ENCODE measurements around the gene NAV2. TPM values are rescaled to one million over a fixed set of nuclear protein-coding genes. Genes with fewer than 3 reads are reported as not detected.

The NAV2 gene
- total and polyA plus RNA-seq, 2 experiments from 2014 or later = 26.0 to 45.0 TPM

- H3K4me3 Mint-ChIP-seq = no peak overlapping the region
Observed at GRCh38 chr11:19933801-19934488, 221.3 kb downstream of the NAV2 start.

GRCh38 chr11:19934828-19935259, 222.2 kb downstream of the NAV2 start:
- no peaks in the 10 kb centered on the region for H3K9me2 ChIP-seq (ENCODE audit: insufficient read depth)
- Mint-ChIP-seq H3K27ac (peak overlapping the region; percentile 79; the same call in 1 of the 2 replicates), H3K4me3 (no peak overlapping the region), H3K9me3 (no peaks in the 10 kb centered on the region), H3K36me3 (ENCODE audit: low read depth) (peaks cover 24% of the 10 kb centered on the region), H3K4me1 (peaks cover 18% of the 10 kb centered on the region), H3K27me3 (ENCODE audit: insufficient read depth, low read depth, poor library complexity) (peaks cover 2% of the 10 kb centered on the region)
- H3K4me2 ChIP-seq = no peak overlapping the region
- H3K79me2 ChIP-seq (replicated peaks; ENCODE audit: insufficient read depth) = no peaks in the 10 kb centered on the region
- 0 out of 2 replicates have a peak, but pooled peaks cover 5% of the 10 kb centered on the region for H3K4me1 ChIP-seq (ENCODE audit: insufficient read depth)
- 0 out of 2 replicates have a peak, but pooled peaks cover 4% of the 10 kb centered on the region for H4K20me1 ChIP-seq (replicated peaks; ENCODE audit: insufficient read depth)
- H3K36me3 ChIP-seq (ENCODE audit: insufficient read depth) = 0 out of 2 replicates have a peak, but pooled peaks cover 6% of the 10 kb centered on the region
- H3K27me3 ChIP-seq (ENCODE audit: insufficient read depth) = no peaks in the 10 kb centered on the region
- H3K4me3 ChIP-seq = no peak overlapping the region
- DNase-seq (ENCODE audit: low spot score) = no peak
- no peak overlapping the region for H2AFZ ChIP-seq
- H3F3A ChIP-seq (replicated peaks; ENCODE audit: low read depth) = 0 out of 2 replicates have a peak, but pooled peaks cover 3% of the 10 kb centered on the region
- ATAC-seq = peak; percentile 10; the same call in 2 of the 3 replicates
- H3K27ac ChIP-seq (ENCODE audit: low read depth) = no peak overlapping the region; the same call in 1 of the 2 replicates
- TF ChIP-seq STAT1 (IDR thresholded peaks at IDR 0.05; ENCODE audit: unreplicated experiment) (no peak), ZNF462 (CRISPR knock-in tag; IDR thresholded peaks at IDR 0.05) (no peak), POLR2AphosphoS5 (IDR thresholded peaks at IDR 0.05; ENCODE audit: low read depth) (no peak)

More at GRCh38 chr11:19933801-19934488, 221.3 kb downstream of the NAV2 start:
- Histone ChIP-seq H3K27ac (ENCODE audit: low read depth) (no peak overlapping the region; the same call in 1 of the 2 replicates), H3K27me3 (ENCODE audit: insufficient read depth) (no peaks in the 10 kb centered on the region), H4K20me1 (replicated peaks; ENCODE audit: insufficient read depth) (0 out of 2 replicates have a peak, but pooled peaks cover 4% of the 10 kb centered on the region), H3K36me3 (ENCODE audit: insufficient read depth) (0 out of 2 replicates have a peak, but pooled peaks cover 3% of the 10 kb centered on the region), H3K4me1 (ENCODE audit: insufficient read depth) (0 out of 2 replicates have a peak, but pooled peaks cover 5% of the 10 kb centered on the region), H3K9me2 (ENCODE audit: insufficient read depth) (no peaks in the 10 kb centered on the region), H2AFZ (no peak overlapping the region), H3K4me2 (no peak overlapping the region), H3K79me2 (replicated peaks; ENCODE audit: insufficient read depth) (no peaks in the 10 kb centered on the region), H3F3A (replicated peaks; ENCODE audit: low read depth) (0 out of 2 replicates have a peak, but pooled peaks cover 3% of the 10 kb centered on the region), H3K4me3 (no peak overlapping the region)
- no peak for ATAC-seq
- Mint-ChIP-seq H3K27ac (peak overlapping the region; percentile 69; the same call in 1 of the 2 replicates), H3K36me3 (ENCODE audit: low read depth) (peaks cover 23% of the 10 kb centered on the region), H3K4me1 (peaks cover 18% of the 10 kb centered on the region), H3K9me3 (no peaks in the 10 kb centered on the region), H3K27me3 (ENCODE audit: insufficient read depth, low read depth, poor library complexity) (peaks cover 2% of the 10 kb centered on the region)
- no peak for DNase-seq (ENCODE audit: low spot score)
- TF ChIP-seq CTCF (conservative IDR thresholded peaks at IDR 0.05; ENCODE audit: low read depth in 2 of 2) = no peak
- no peak for TF ChIP-seq ETS1 (IDR thresholded peaks at IDR 0.05)
- no peak for TF ChIP-seq ZNF331 (CRISPR knock-in tag; IDR thresholded peaks at IDR 0.05; ENCODE audit: low read depth)
- no peak for TF ChIP-seq EZH2phosphoT487 (IDR thresholded peaks at IDR 0.05; ENCODE audit: unreplicated experiment)
- no peak for TF ChIP-seq ZNF114 (CRISPR knock-in tag; IDR thresholded peaks at IDR 0.05)

Measured in GM23338 (cell line).